ENCODE data around the gene TMEM140.
A peak's percentile ranks its signal among the peaks of the same experiment; 100 is the strongest.
"Not testable (repeated sequence)": the region's sequence is repeated elsewhere in the genome, so short reads cannot be mapped to it uniquely, and the experiment has no call there.

The TMEM140 gene

GRCh38 chr7:135147899-135148721 lies at the start of gene TMEM140:
TMEM140 (plus strand) TSS chr7:135148072; CDS start chr7:135164442, 16,370 bp downstream.
- peak; percentile 58 for DNase-seq (ENCODE audit: low spot score)

GRCh38 chr7:135098391-135098790 lies 49.5 kb upstream of the TMEM140 start:
- no peak for DNase-seq (ENCODE audit: low spot score)

GRCh38 chr7:135100856-135101255 lies 47.0 kb upstream of the TMEM140 start:
- DNase-seq (ENCODE audit: low spot score) = no peak

DNA sequence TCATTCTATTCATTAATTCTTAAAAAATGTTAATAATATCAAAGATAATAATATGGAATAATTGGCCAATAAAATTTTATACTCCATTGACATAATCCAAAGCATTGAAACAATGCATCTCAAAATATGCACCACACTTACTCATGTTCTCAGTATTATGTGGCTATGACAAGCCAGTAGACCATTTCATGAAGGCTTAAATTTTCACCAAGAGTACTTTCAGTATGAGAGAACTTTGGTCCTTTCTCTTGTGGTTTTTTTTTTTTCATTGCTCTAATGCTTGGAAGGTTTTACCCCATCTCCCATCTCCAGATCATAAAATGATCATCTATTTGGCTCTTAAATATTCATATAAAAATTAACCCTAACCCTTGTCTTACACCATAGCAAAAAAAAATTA lies 45.5 kb upstream of the TMEM140 start:
- DNase-seq (ENCODE audit: low spot score) = no peak

DNA sequence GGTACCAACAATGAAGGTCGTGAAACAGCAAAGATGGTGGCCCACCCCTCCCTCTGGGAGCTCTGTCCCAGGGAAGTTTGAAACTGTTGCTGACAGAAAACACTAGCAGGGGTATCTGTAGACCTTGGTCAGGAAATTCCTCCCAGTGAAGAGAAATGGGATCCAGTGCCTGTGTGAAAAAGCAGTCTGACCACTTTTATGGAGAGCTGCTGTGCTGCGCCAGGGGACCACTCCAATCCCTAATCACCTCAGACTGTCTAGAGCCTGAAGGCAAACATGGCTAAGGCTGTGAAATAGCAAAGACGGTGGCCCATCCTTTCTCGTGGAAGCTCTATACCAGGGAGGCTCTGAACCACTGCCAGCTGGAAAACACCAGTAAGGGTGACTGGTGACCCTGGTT lies 38.3 kb upstream of the TMEM140 start:
- no peak for DNase-seq (ENCODE audit: low spot score)

- DNase-seq (ENCODE audit: low spot score) = no peak
These were observed 37.9 kb upstream of the TMEM140 start for GRCh38 chr7:135109976-135110375.

DNA sequence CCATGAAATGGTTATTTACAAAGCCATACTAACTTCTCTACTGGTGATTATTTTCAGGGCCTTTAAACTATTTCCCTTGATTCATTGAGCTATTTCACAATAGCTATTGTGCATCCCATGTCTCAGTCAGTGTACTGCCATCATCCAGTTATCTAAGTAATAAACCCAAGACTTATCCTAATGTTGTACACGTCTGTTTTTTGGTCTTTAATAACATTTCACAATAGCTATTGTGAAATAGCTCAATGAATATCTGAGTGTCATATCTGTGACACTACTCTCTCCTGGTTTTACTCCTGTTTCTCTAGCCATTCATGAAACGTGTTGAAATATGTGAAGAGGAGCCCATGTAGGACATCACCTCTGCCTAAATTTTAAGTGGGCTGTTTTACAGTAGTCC lies 36.5 kb upstream of the TMEM140 start:
- DNase-seq (ENCODE audit: low spot score) = no peak

- DNase-seq (ENCODE audit: low spot score) = no peak
These were observed 33.2 kb upstream of the TMEM140 start for GRCh38 chr7:135114622-135115021.

DNA sequence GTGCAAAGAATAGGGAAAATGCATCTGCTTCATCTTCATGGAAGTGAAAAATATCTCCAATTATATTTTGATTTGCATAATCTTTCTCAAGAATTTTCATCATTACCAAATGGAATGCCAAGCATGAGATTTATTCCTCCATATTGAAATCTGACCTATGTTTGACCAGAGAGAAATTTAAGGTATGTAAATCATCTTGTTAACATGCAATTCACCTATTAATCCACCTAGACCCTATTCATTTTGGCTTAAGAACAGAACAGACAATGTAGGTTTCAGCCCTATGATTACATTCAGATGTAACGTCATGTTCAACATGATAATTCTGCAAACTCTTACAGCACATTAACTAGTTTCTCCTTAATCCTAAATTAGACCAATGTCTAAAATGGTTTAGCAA lies 30.8 kb upstream of the TMEM140 start:
- no peak for DNase-seq (ENCODE audit: low spot score)

GRCh38 chr7:135121868-135122267 lies 26.0 kb upstream of the TMEM140 start:
- DNase-seq (ENCODE audit: low spot score) = no peak

- not testable (repeated sequence) for DNase-seq (ENCODE audit: low spot score)
These were observed 23.2 kb upstream of the TMEM140 start for GRCh38 chr7:135124631-135125030.

DNA sequence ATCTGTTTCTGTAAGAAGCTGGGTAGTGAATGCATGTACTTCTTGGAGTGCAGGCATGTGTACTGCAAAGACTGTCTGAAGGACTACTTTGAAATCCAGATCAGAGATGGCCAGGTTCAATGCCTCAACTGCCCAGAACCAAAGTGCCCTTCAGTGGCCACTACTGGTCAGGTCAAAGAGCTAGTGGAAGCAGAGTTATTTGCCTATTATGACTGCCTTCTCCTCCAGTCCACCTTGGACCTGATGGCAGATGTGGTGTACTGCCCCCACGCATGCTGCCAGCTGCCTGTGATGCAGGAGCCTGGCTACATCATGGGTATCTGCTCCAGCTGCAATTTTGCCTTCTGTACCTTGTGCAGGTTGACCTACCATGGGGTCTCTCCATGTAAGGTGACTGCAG lies 18.9 kb upstream of the TMEM140 start:
- no peak for DNase-seq (ENCODE audit: low spot score)

DNA sequence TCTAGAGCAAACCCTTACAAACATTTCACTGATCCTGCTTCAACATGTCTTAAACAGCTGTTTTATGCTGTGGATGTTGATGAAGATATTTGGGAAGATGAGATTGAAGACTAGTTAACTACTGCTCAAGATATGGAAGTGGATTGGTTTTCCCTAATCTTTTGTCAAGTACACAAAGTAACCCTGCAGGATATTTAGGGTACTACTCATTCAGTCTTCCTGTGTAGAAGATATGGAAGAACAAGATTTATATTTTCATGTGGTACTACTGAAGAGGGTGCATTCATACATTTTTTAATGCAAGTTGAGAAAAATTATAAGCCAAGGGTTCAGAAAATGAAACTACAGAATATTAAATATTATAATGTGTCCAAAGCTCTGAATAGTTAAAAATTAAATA lies 18.3 kb upstream of the TMEM140 start:
- DNase-seq (ENCODE audit: low spot score) = no peak

DNA sequence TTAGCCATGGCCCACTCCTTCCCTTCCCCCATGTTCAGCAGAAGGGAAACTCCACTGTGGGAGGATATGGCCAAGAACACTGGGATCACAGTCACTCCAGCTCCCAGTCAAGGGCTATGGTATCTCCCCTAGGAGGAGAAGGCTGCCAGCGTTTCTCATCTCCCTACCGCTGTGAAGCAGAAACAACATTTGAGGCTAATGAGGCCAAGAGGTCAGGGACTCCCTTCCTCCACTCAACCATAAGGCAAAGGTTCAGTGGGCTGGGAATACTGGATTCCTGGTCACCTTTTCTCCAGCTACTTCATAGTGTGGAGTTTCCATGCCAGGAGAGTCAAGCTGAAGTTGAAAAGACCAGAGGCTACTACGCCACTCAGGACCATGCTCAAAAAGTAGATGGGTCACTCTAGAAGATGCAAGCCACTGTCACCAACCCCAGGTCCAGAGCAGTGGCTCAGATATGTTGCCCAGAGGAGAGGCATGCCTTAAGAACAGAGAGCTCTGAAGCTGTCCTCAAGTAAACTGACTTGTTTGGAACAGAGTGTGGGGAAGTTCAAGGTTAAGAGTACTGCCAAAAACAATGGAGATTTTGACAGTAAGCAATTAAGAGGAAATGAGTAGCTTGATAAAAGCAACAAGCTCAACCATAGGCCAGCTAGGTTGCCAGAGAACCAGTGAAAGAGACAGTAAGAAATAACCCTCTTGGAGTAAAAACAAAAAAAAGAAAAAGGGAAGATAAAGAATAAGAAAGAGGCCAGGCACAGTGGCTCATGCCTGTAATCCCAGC lies 3.8 kb upstream of the TMEM140 start:
- no peak for DNase-seq (ENCODE audit: low spot score)

- no peak for DNase-seq (ENCODE audit: low spot score)
These were observed 452 bp upstream of the TMEM140 start for GRCh38 chr7:135147341-135147898.

DNA sequence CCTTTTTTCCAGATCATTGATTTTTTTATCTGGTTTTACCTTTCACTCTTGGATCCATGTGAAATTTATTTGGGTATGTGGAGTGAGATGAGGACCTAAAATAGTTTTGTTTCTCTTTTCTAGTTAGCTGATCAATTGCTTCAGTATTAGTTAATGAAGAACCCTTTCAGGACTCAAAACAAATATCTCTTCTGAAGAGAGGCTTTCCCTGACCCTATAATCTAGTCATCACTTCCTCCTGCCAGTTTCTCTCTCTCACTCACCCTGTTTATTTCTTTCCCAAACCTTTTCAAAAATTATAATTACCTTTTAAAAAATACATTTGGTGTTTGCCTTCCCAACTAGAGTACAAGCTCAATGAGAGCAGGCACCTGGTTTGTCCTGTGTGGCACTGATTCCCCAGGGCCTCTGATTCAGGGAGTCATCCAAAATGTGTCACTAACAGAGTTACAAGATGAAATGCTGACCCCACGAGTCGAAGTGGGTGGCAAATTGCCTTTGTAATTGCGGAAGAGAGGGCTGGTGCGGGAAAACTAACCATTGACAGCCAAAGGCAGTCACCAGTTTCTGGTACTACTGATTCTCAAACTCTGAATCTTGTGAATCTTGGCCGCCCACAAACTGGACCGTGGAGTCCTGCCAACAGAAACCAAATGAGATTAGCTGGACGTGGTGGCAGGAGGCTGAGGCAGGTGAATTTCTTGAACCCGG lies 2.4 kb downstream of the TMEM140 start:
- DNase-seq (ENCODE audit: low spot score) = no peak

DNA sequence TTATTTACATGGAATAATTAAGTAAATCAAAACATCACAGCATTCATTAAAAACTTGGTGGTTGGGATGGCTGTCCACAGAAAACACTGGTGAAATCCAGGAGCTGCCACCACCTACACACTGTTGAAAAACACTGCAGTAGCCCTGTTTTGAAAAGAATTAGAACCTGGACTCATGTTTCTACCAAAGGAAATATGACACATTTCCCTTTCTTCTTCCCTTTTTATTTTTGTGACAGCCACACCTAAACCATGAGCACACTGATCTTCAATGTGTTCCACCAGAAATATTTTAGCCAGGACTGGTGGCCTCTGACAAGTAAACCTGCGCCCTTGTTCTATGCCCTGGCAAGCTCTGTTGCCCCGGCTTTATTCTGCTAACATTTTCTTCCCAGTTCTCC lies 3.3 kb downstream of the TMEM140 start:
- DNase-seq (ENCODE audit: low spot score) = no peak

DNA sequence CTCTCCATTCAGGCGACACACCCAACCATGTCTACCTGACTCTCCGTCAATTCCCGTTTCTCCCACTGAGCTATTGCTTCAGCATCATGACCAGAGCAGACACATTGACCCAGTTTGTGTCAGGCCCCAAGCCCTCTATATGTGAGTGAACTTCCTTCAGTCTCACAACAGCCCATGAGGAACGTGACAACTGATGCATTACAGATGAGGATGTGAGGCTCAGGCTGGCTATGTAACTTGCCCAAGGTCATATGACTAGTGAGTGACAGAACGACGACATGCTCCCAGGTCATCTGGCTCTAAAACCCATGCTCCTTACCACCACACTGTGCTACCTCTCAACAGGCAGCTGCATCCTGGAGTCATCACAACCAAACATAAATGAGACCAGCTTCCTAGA lies 3.7 kb downstream of the TMEM140 start:
- no peak for DNase-seq (ENCODE audit: low spot score)

DNA sequence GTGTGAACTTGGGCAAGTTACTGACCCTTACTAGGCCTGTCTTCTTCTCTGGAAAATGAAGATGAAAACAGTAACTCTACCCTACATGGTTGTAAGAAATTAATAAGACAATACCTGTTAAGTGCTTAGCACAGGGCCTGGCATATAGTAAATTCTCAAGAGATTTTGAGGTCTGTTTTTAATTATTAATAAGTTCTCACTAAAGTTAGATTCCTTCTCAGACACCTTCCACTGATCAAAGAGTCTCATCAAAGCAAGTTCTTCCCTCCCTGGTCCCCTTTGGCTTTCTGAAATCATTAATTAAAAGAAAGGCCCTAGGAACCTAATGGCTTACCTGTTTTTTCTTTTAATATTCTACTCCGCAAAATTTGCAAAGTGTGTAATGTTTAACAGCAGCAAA lies 4.6 kb downstream of the TMEM140 start:
- DNase-seq (ENCODE audit: low spot score) = no peak

DNA sequence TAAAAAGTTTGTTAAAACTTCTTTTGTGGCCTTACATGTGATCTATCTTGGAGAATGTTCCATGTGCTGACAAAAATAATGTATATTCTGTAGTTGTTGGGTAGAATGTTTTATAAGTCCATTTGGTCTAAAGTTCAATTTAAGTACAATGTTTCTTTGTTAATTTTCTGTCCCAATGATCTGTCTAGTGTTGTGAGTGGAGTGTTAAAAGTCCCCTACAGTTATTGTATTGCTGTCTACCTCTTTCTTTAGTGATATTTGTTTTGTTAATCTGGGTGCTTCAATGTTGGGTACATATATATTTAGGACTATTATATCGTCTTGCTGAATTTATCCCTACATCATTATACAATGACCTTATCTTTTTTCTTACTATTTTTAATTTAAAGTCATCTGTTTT lies 6.9 kb downstream of the TMEM140 start:
- no peak for DNase-seq (ENCODE audit: low spot score)

DNA sequence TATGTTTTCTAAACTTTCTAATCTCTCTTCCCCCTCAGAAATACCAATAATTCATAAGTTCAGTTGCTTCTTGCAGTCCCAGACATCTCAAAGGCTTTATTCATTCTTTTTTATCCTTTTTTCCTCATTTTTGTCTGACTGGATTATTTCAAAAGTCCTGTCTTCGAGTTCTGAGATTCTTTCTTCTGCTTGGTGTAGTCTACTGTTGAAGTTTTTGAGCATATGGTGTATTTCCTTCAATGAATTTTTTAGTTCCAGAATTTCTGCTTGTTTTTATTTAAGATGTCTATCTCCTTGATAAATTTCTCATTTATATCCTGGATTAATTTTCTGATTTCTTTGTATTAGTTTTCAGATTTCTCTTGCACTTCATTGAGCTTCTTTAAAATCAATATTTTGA lies 8.4 kb downstream of the TMEM140 start:
- DNase-seq (ENCODE audit: low spot score) = no peak

- DNase-seq (ENCODE audit: low spot score) = no peak
These were observed 10.3 kb downstream of the TMEM140 start for GRCh38 chr7:135158141-135158655.

Measured in putamen (tissue), 1 donor.